ENCODE measurements around the gene EMP2. TPM values are rescaled to one million over a fixed set of nuclear protein-coding genes. Genes with fewer than 3 reads are reported as not detected.
"Not testable (repeated sequence)": the region's sequence is repeated elsewhere in the genome, so short reads cannot be mapped to it uniquely, and the experiment has no call there.

Gene EMP2
- polyA plus RNA-seq, 4 donors, result 2.2 to 46.9 (median 8.6) TPM

GRCh38 chr16:10543231-10543977, 37.0 kb downstream of the EMP2 start:
- Histone ChIP-seq H3K27me3 (ENCODE audit: control insufficient read depth in 3 of 3, insufficient read depth in 3 of 3, low read length in 3 of 3) (no peaks in the 10 kb centered on the region), H3K4me1 (ENCODE audit: control insufficient read depth in 3 of 3, insufficient read depth in 2 of 3, low read depth in 1 of 3, low read length in 2 of 3) (no peaks in the 10 kb centered on the region), H3K36me3 (ENCODE audit: control insufficient read depth in 3 of 3, insufficient read depth in 2 of 3, low read depth in 1 of 3, low read length in 3 of 3) (peaks cover 0 to 17% (median 5%) of the 10 kb centered on the region in 3 donors), H3K27ac (ENCODE audit: low read depth in 1 of 3, low read length in 2 of 3) (no peak overlapping the region), H3K4me3 (ENCODE audit: low read depth in 1 of 3, low read length in 3 of 3) (no peak overlapping the region), H3K9me3 (ENCODE audit: control insufficient read depth in 2 of 2, insufficient read depth in 1 of 2, low read depth in 1 of 2, low read length in 1 of 2) (peaks cover 0 to 7% of the 10 kb centered on the region in 2 donors)
- WGBS, 3 donors, result 88 to 94% (median 89%) methylated on average over 16 of the region's 16 CpGs
- no peak for DNase-seq
- FAIRE-seq, result no peak

GRCh38 chr16:10541366-10541765, 39.0 kb downstream of the EMP2 start:
- H3K9me3 ChIP-seq (ENCODE audit: control insufficient read depth in 2 of 2, insufficient read depth in 1 of 2, low read depth in 1 of 2, low read length in 1 of 2), result no peaks in the 10 kb centered on the region
- no peak for FAIRE-seq
- 71 to 93% (median 88%) methylated on average over 7 of the region's 7 CpGs for WGBS, 3 donors
- peak overlapping the region in 1 of 3 donors; percentile 26 for H3K27ac ChIP-seq (ENCODE audit: low read depth in 1 of 3, low read length in 2 of 3)
- H3K36me3 ChIP-seq (ENCODE audit: control insufficient read depth in 3 of 3, insufficient read depth in 2 of 3, low read depth in 1 of 3, low read length in 3 of 3), result peaks cover 0 to 19% (median 5%) of the 10 kb centered on the region in 3 donors
- H3K4me1 ChIP-seq (ENCODE audit: control insufficient read depth in 3 of 3, insufficient read depth in 2 of 3, low read depth in 1 of 3, low read length in 2 of 3), result no peaks in the 10 kb centered on the region
- H3K27me3 ChIP-seq (ENCODE audit: control insufficient read depth in 3 of 3, insufficient read depth in 3 of 3, low read length in 3 of 3), result no peaks in the 10 kb centered on the region
- DNase-seq, result no peak
- H3K4me3 ChIP-seq (ENCODE audit: low read depth in 1 of 3, low read length in 3 of 3), result no peak overlapping the region

GRCh38 chr16:10539793-10540192, 40.6 kb downstream of the EMP2 start:
- no peaks in the 10 kb centered on the region for H3K4me1 ChIP-seq (ENCODE audit: control insufficient read depth in 3 of 3, insufficient read depth in 2 of 3, low read depth in 1 of 3, low read length in 2 of 3)
- DNase-seq (no peak), FAIRE-seq (no peak)
- 93 to 95% (median 93%) methylated on average over 5 of the region's 5 CpGs for WGBS, 3 donors
- no peak overlapping the region for H3K4me3 ChIP-seq (ENCODE audit: low read depth in 1 of 3, low read length in 3 of 3)
- H3K27me3 ChIP-seq (ENCODE audit: control insufficient read depth in 3 of 3, insufficient read depth in 3 of 3, low read length in 3 of 3), result no peaks in the 10 kb centered on the region
- no peaks in the 10 kb centered on the region for H3K9me3 ChIP-seq (ENCODE audit: control insufficient read depth in 2 of 2, insufficient read depth in 1 of 2, low read depth in 1 of 2, low read length in 1 of 2)
- no peak overlapping the region for H3K27ac ChIP-seq (ENCODE audit: low read depth in 1 of 3, low read length in 2 of 3)
- H3K36me3 ChIP-seq (ENCODE audit: control insufficient read depth in 3 of 3, insufficient read depth in 2 of 3, low read depth in 1 of 3, low read length in 3 of 3), result peaks cover 0 to 18% (median 0%) of the 10 kb centered on the region in 3 donors

- DNase-seq (no peak), FAIRE-seq (no peak)
- H3K4me1 ChIP-seq (ENCODE audit: control insufficient read depth in 3 of 3, insufficient read depth in 2 of 3, low read depth in 1 of 3, low read length in 2 of 3), result no peaks in the 10 kb centered on the region
- peaks cover 0 to 18% (median 0%) of the 10 kb centered on the region in 3 donors for H3K36me3 ChIP-seq (ENCODE audit: control insufficient read depth in 3 of 3, insufficient read depth in 2 of 3, low read depth in 1 of 3, low read length in 3 of 3)
- H3K27ac ChIP-seq (ENCODE audit: low read depth in 1 of 3, low read length in 2 of 3), result no peak overlapping the region
- H3K4me3 ChIP-seq (ENCODE audit: low read depth in 1 of 3, low read length in 3 of 3), result no peak overlapping the region
- 80 to 84% (median 83%) methylated on average over 8 of the region's 8 CpGs for WGBS, 3 donors
- H3K27me3 ChIP-seq (ENCODE audit: control insufficient read depth in 3 of 3, insufficient read depth in 3 of 3, low read length in 3 of 3), result no peaks in the 10 kb centered on the region
- no peaks in the 10 kb centered on the region for H3K9me3 ChIP-seq (ENCODE audit: control insufficient read depth in 2 of 2, insufficient read depth in 1 of 2, low read depth in 1 of 2, low read length in 1 of 2)
Measured at GRCh38 chr16:10539236-10539635, 41.2 kb downstream of the EMP2 start.

- DNase-seq, result no peak
- no peak for FAIRE-seq
- Histone ChIP-seq H3K4me3 (ENCODE audit: low read depth in 1 of 3, low read length in 3 of 3) (no peak overlapping the region), H3K36me3 (ENCODE audit: control insufficient read depth in 3 of 3, insufficient read depth in 2 of 3, low read depth in 1 of 3, low read length in 3 of 3) (peaks cover 0 to 18% (median 2%) of the 10 kb centered on the region in 3 donors), H3K4me1 (ENCODE audit: control insufficient read depth in 3 of 3, insufficient read depth in 2 of 3, low read depth in 1 of 3, low read length in 2 of 3) (no peaks in the 10 kb centered on the region), H3K27ac (ENCODE audit: low read depth in 1 of 3, low read length in 2 of 3) (no peak overlapping the region), H3K9me3 (ENCODE audit: control insufficient read depth in 2 of 2, insufficient read depth in 1 of 2, low read depth in 1 of 2, low read length in 1 of 2) (no peaks in the 10 kb centered on the region), H3K27me3 (ENCODE audit: control insufficient read depth in 3 of 3, insufficient read depth in 3 of 3, low read length in 3 of 3) (no peaks in the 10 kb centered on the region)
- WGBS, 3 donors, result 90 to 97% (median 92%) methylated on average over 2 of the region's 2 CpGs
Measured at GRCh38 chr16:10538583-10538982, 41.8 kb downstream of the EMP2 start.

- peaks cover 0 to 16% (median 4%) of the 10 kb centered on the region in 3 donors for H3K36me3 ChIP-seq (ENCODE audit: control insufficient read depth in 3 of 3, insufficient read depth in 2 of 3, low read depth in 1 of 3, low read length in 3 of 3)
- FAIRE-seq (no peak), DNase-seq (no peak)
- WGBS, 3 donors, result 89 to 95% (median 89%) methylated on average over 15 of the region's 15 CpGs
- H3K4me1 ChIP-seq (ENCODE audit: control insufficient read depth in 3 of 3, insufficient read depth in 2 of 3, low read depth in 1 of 3, low read length in 2 of 3), result no peaks in the 10 kb centered on the region
- H3K27ac ChIP-seq (ENCODE audit: low read depth in 1 of 3, low read length in 2 of 3), result no peak overlapping the region
- no peaks in the 10 kb centered on the region for H3K9me3 ChIP-seq (ENCODE audit: control insufficient read depth in 2 of 2, insufficient read depth in 1 of 2, low read depth in 1 of 2, low read length in 1 of 2)
- no peak overlapping the region for H3K4me3 ChIP-seq (ENCODE audit: low read depth in 1 of 3, low read length in 3 of 3)
- no peaks in the 10 kb centered on the region for H3K27me3 ChIP-seq (ENCODE audit: control insufficient read depth in 3 of 3, insufficient read depth in 3 of 3, low read length in 3 of 3)
Measured at GRCh38 chr16:10537946-10538345, 42.5 kb downstream of the EMP2 start.

GRCh38 chr16:10536814-10537389, 43.5 kb downstream of the EMP2 start:
- Histone ChIP-seq H3K9me3 (ENCODE audit: control insufficient read depth in 2 of 2, insufficient read depth in 1 of 2, low read depth in 1 of 2, low read length in 1 of 2) (no peaks in the 10 kb centered on the region), H3K4me3 (ENCODE audit: low read depth in 1 of 3, low read length in 3 of 3) (no peak overlapping the region), H3K27me3 (ENCODE audit: control insufficient read depth in 3 of 3, insufficient read depth in 3 of 3, low read length in 3 of 3) (no peaks in the 10 kb centered on the region), H3K36me3 (ENCODE audit: control insufficient read depth in 3 of 3, insufficient read depth in 2 of 3, low read depth in 1 of 3, low read length in 3 of 3) (peaks cover 0 to 16% (median 6%) of the 10 kb centered on the region in 3 donors), H3K4me1 (ENCODE audit: control insufficient read depth in 3 of 3, insufficient read depth in 2 of 3, low read depth in 1 of 3, low read length in 2 of 3) (no peaks in the 10 kb centered on the region), H3K27ac (ENCODE audit: low read depth in 1 of 3, low read length in 2 of 3) (no peak overlapping the region)
- no peak for FAIRE-seq
- 77 to 81% (median 81%) methylated on average over 5 of the region's 5 CpGs for WGBS, 3 donors
- DNase-seq, result no peak

- not testable (repeated sequence) for FAIRE-seq; H3K27ac ChIP-seq (ENCODE audit: low read depth in 1 of 3, low read length in 2 of 3); H3K4me1 ChIP-seq (ENCODE audit: control insufficient read depth in 3 of 3, insufficient read depth in 2 of 3, low read depth in 1 of 3, low read length in 2 of 3); H3K27me3 ChIP-seq (ENCODE audit: control insufficient read depth in 3 of 3, insufficient read depth in 3 of 3, low read length in 3 of 3); H3K4me3 ChIP-seq (ENCODE audit: low read depth in 1 of 3, low read length in 3 of 3); H3K9me3 ChIP-seq (ENCODE audit: control insufficient read depth in 2 of 2, insufficient read depth in 1 of 2, low read depth in 1 of 2, low read length in 1 of 2); DNase-seq
- WGBS, 3 donors, result 85 to 88% (median 87%) methylated on average over 6 of the region's 6 CpGs
- H3K36me3 ChIP-seq (ENCODE audit: control insufficient read depth in 3 of 3, insufficient read depth in 2 of 3, low read depth in 1 of 3, low read length in 3 of 3), result peaks cover 2 to 18% (median 6%) of the 10 kb centered on the region in 3 donors
Measured at GRCh38 chr16:10536328-10536727, 44.1 kb downstream of the EMP2 start.

Data from small intestine (tissue), 7 donors.